Measurements from ENCODE around the gene APP. TPM values are rescaled to one million over a fixed set of nuclear protein-coding genes. Genes with fewer than 3 reads are reported as not detected.

APP gene
- total RNA-seq, 1 donor from 2014 or later = 185 TPM

DNA sequence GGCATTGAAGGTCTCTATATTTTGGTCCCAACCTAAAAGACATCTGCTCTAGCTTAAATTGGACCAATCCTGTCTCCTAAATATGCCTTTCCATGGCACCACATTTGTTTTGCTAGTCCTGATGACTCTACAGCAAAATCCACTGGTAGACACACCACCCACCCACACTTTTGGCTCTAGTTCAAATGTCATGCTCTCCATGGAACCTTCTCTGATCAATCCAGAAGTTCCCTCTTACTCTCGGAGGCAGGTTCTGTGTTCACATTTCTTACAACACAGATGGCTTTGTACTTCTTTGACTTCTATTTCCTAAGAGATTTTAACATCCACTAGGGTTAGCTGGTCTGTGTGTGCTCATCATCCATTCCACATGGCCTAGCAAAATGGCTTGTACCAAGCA is 151.3 kb downstream of the APP start:
- no peak for ATAC-seq

GRCh38 chr21:26013970-26014369 is 156.6 kb downstream of the APP start:
- no peak for ATAC-seq

GRCh38 chr21:26012482-26012881 is 158.1 kb downstream of the APP start:
- ATAC-seq = peak; percentile 85

DNA sequence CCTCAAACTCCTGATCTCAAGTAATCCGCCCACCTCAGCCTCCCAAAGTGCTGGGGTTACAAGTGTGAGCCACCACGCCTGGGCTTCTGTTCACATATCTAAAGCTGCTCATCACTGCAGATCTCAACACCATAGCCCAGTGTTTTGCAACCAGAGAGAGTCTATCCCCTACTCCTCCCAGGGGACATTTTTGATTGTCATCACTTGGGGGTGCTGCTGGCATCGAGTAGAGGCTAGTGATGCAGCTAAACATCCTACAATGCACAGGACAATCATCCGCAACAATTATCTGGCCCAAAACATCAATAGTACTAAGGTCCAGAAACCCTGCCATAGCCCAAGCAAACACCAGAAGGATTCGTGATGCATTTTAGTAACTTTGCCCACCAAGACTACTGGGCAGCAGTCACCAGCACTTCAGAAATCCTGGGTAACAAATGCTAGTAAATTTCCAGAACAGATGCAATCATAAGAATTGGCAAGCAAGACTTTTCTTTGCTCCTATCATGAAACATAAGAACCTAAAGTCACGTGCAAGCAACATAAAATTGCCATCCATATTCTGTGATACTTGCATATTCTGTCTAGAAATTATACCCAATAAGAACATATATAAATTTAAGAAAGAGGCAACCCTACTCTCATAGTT is 159.2 kb downstream of the APP start:
- no peak for ATAC-seq

GRCh38 chr21:26007951-26008498 is 162.5 kb downstream of the APP start:
- ATAC-seq = no peak

- no peak for ATAC-seq
Observed at GRCh38 chr21:26005464-26005863, 165.1 kb downstream of the APP start.

DNA sequence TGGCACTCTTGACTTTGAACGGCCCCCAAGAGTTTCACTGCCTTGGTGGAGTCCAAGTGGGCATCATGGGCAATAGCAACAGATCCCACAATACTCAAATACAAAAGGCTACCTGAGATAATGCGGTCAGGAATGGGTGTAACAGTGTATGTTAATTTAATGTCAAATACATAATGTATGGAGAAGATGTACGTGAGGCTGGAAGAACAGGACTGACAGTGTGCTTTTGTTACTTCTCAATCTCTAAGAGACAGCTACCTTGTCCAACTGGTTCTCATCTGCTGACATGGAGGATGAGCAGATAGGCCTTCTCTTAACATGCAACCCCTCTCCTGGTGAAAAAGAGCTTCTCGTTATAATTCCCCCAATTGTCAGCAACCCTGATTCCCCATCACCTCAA is 167.2 kb downstream of the APP start:
- ATAC-seq = peak; percentile 75

DNA sequence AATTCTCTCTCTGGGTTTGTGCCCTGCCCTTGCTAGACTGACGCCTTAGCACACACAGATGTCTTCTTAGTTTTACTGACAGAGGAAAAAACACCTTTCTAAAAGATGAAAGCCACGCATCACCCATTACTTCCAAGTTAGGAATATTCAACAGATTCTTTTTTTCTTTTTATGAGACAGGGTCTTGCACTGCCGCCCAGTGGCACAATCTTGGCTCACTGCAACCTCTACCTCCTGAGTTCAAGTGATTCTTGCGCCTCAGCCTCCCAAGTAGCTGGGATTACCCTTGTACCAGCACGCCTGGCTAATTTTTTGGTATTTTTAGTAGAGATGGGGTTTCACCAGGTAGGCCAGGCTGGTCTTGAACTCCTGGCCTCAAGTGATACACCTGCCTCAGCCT is 169.2 kb downstream of the APP start:
- ATAC-seq = no peak

DNA sequence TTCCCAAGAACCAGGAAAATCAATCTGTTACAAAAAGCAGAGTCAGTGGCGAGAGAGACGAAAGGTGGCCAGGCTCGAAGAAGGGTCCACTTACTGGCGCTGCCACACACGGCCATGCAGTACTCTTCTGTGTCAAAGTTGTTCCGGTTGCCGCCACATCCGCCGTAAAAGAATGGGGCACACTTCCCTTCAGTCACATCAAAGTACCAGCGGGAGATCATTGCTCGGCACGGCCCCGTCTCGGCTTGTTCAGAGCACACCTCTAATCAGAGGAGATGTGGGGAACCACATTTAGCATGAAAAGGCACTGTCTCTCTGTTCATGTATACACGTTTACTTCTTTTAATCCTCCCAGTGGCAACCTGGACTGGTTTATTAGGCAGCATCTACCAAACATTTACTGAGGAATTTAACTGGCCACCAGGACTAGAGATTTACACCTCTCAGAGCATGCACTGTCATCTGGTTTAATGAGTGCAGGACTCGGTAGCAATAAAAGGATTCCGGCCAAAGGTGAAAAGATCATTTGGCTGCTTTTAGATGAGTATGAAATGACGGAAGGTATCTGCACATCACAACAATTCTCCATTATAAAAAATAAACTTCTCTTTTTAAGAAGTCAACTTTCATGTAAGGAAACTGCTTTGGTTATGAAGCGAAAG is 170.5 kb downstream of the APP start:
- ATAC-seq = no peak

DNA sequence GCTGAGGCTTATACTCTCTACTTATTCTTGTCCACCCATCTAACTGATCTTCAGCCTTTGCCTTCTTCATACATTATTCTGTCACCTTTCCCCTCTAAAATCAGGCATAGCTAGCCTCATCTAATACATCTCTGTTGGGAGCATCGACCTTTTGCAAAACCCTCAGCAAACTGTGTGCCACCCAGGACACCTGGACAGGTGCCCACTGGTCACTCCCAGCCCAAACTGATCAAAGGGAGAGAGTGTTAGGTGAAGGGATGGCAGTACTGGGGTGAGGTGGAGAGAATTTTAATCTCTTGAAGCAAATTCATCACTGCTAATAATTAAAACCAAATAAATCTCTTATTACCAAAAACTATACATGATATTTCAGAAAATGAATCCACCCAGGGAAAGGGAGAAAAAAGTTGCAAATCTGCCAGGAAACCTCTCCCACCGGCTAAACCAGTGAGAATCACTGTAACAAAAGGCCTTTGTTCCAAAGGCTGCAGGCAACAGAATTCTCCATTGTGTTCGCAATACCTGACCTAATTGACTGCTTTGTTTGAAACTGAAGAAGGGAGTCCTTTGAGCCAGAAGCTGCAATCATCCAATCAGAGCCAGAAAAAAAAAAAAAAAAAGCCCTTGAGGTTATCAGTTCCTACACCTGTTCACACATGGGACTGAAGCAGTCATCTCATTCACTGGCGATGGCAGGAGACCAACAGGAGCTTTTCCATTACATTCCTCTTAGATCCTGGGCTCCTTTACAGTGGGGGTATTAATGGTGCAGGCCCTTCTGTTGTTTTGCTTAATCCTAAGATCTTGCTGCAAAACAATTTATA is 172.6 kb downstream of the APP start:
- peak; percentile 85 for ATAC-seq

GRCh38 chr21:25995278-25995677 is 175.3 kb downstream of the APP start:
- no peak for ATAC-seq

- no peak for ATAC-seq
Observed at GRCh38 chr21:25994758-25995163, 175.8 kb downstream of the APP start.

GRCh38 chr21:25988738-25989137 is 181.8 kb downstream of the APP start:
- ATAC-seq = no peak

DNA sequence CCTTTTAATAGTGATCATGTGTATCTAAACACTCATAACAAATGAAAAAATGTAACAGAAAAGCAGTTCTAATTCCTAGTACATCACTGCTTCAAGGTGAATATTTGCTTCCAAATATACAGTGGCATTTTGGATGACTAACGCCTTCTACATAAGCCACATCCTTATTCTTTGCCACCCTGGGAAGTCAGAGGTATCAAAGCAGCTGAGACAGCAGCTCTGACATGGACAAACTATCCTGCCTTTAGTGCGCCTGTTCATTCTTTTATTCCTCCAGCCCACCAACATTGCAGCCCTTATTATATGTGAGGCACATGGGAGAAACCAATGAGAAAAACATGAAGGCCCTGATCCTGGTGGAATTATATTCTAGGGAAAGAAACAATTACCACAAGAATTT is 183.0 kb downstream of the APP start:
- no peak for ATAC-seq

DNA sequence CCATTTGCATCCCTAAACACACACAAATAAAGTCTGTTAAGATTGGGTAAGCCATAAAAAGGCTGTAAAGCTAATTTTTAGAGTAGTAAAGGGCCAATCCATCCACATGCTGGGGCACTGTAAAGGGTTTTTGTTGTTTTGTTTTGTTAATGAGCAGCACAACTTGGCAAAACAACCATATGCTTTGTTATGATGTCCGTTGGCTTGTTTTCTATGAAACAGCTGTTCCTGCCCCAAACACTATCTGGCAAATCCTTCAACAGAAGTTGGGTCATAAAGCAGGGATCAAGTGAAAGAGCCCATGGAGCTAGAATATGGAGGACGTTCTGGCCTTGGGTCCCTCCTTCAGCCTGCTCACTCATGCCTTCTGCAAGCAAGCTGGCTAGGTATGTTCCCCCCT is 183.6 kb downstream of the APP start:
- no peak for ATAC-seq

DNA sequence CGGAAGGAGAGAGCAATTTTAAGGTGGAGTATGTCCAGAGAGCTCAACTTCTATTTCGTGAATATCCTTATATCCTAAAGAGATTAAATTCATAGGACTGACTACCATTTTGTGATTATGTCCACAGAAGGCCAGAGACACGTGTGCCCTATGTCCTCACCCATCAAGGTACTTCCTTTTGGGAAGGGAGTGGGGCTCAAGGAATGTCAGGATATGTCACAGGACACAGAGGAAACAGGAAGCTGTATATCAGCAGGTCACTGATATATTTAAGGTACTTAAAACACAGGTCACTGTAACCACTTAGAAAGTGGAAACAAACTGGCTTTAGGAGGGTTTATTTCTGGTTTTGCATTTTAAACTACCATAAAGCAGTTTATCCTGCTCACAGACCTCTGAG is 184.6 kb downstream of the APP start:
- no peak for ATAC-seq

- ATAC-seq = no peak
Observed at GRCh38 chr21:25984538-25984937, 186.0 kb downstream of the APP start.

- ATAC-seq = peak; percentile 30
Observed at GRCh38 chr21:25983745-25984144, 186.8 kb downstream of the APP start.

GRCh38 chr21:25980710-25981109 is 189.9 kb downstream of the APP start:
- ATAC-seq = peak; percentile 71

DNA sequence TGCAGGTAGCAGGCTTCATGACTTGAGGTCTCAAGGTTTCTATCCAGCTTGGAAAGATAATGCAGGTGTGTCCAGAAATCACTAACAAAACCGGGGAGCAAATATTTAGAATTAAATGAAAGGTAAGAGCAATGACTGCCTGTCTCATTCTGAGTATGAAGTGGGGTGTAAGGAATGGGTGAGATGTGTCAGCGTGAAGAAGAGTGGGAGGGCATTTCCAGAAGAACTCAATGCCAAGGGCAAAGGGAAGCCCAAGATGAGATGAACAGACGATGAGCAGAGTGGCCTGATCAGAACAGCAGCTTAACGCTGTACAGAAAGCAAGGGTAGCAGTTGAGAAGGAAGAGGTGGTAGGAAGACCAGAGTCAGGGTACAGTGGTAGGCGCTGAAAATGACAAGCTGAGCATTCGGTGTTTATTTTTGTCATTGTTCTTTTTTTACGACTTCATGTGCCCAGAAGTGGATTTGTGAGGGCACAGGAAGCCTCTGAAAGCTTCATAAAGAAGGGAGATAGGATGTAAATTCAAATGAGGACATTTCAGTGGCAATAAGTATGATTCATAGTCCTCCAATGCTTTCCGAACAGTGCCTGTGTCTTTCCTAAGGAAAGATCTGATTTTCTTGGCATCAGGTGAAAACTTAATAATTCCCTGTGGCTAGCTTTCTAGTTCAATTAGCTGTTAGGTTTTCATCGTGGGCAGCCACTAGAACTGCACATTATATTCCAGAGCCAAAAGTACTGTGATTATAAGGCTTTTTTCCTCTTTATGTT is 190.5 kb downstream of the APP start:
- no peak for ATAC-seq

DNA sequence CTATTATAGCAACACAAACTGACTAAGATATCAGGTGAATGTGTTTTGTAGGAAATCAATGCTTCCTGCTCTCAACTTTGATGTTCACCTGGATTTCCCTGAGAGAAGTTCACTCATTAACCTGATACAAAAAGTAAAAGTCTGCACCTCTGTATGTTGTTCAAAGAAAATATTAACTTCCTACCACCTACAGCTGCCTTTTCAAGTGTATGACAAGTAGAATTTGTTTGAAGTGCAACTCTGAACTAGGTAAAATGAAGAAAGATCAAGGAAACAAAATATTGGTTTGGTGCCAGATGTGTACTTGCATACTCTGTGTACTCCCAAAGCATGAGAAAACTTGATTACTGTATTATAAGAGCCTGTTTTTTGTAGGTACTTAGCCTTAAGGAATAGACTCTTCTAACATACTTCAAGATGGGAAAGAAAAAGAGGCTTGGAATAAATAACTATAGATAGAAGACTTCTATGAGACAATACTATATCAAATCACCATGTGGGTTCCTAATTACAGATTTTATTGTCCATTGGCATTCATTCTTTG is 193.4 kb downstream of the APP start:
- no peak for ATAC-seq

DNA sequence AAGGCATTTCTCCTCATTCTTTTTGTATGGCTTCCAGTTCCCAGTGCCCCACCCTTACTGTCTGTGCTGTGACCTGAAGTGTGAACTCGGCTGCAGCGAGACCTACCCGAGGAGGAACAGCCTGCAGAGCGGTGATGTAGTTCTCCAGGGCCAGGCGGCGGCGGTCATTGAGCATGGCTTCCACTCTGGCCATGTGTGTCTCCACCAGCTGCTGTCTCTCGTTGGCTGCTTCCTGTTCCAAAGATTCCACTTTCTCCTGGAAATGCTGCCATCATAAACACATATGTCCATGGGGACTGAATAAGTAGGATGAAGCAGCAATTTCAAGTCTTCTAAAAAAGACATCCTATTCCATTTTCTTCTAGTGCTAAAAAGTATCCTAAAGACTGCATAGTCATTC is 195.6 kb downstream of the APP start:
- ATAC-seq = no peak
